ENCODE measurements around the gene HSFX2.

HSFX2 gene

GRCh38 chrX:149631234-149632165 is 36.4 kb upstream of the HSFX2 start, which contains the start of gene TMEM185A:
Gene TMEM185A (minus strand): TSS chrX:149631792. CDS start chrX:149631580, 212 bp downstream.
- no peaks in the 10 kb centered on the region for H3K9me2 ChIP-seq (replicated peaks; ENCODE audit: insufficient read depth, low read length)
- H3K9ac ChIP-seq (ENCODE audit: low read length): peak within 1 kb of the TSS; percentile 64
- H4K20me1 ChIP-seq (ENCODE audit: low read depth, low read length): no peaks in the 10 kb centered on the region; the same call in 1 of the 2 replicates
- H3K4me2 ChIP-seq (ENCODE audit: low read depth, low read length, poor library complexity, severe bottlenecking): peak within 1 kb of the TSS; percentile 73
- H3K9me3 ChIP-seq (ENCODE audit: insufficient read depth, low read length): no peaks in the 10 kb centered on the region
- H2AFZ ChIP-seq (ENCODE audit: low read depth, low read length, severe bottlenecking): peak within 1 kb of the TSS; percentile 82
- no peaks in the 10 kb centered on the region for H3K79me2 ChIP-seq (ENCODE audit: insufficient read depth, low read length)
- H3F3A ChIP-seq (ENCODE audit: insufficient read depth): no peaks in the 10 kb centered on the region
- no peaks in the 10 kb centered on the region for H3K36me3 ChIP-seq (ENCODE audit: low read length)
- H3K4me3 ChIP-seq (ENCODE audit: insufficient read depth, low read length, poor library complexity, severe bottlenecking): peak within 1 kb of the TSS; percentile 64
- H3K27ac ChIP-seq (ENCODE audit: low read depth, low read length): no peak within 1 kb of the TSS
- TF ChIP-seq, protein P1, sequence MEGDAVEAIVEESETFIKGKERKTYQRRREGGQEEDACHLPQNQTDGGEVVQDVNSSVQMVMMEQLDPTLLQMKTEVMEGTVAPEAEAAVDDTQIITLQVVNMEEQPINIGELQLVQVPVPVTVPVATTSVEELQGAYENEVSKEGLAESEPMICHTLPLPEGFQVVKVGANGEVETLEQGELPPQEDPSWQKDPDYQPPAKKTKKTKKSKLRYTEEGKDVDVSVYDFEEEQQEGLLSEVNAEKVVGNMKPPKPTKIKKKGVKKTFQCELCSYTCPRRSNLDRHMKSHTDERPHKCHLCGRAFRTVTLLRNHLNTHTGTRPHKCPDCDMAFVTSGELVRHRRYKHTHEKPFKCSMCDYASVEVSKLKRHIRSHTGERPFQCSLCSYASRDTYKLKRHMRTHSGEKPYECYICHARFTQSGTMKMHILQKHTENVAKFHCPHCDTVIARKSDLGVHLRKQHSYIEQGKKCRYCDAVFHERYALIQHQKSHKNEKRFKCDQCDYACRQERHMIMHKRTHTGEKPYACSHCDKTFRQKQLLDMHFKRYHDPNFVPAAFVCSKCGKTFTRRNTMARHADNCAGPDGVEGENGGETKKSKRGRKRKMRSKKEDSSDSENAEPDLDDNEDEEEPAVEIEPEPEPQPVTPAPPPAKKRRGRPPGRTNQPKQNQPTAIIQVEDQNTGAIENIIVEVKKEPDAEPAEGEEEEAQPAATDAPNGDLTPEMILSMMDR (IDR thresholded peaks at IDR 0.05; ENCODE audit: insufficient read depth, low read length, poor library complexity, severe bottlenecking): no peak
- TF ChIP-seq EZH2phosphoT487 (conservative IDR thresholded peaks at IDR 0.05; ENCODE audit: low read length): no peak
- no peaks in the 10 kb centered on the region for H3K27me3 ChIP-seq (ENCODE audit: low read length)

- Histone ChIP-seq H3K9me3 (ENCODE audit: insufficient read depth, low read length) (no peaks in the 10 kb centered on the region), H2AFZ (ENCODE audit: low read depth, low read length, severe bottlenecking) (peak overlapping the region; percentile 80), H3K9ac (ENCODE audit: low read length) (peak overlapping the region; percentile 64), H4K20me1 (ENCODE audit: low read depth, low read length) (no peaks in the 10 kb centered on the region; the same call in 1 of the 2 replicates), H3K79me2 (ENCODE audit: insufficient read depth, low read length) (no peaks in the 10 kb centered on the region), H3K9me2 (replicated peaks; ENCODE audit: insufficient read depth, low read length) (no peaks in the 10 kb centered on the region), H3K36me3 (ENCODE audit: low read length) (no peaks in the 10 kb centered on the region), H3K4me2 (ENCODE audit: low read depth, low read length, poor library complexity, severe bottlenecking) (peak overlapping the region; percentile 73), H3K4me3 (ENCODE audit: insufficient read depth, low read length, poor library complexity, severe bottlenecking) (peak overlapping the region; percentile 64), H3K27ac (ENCODE audit: low read depth, low read length) (no peak overlapping the region), H3K27me3 (ENCODE audit: low read length) (no peaks in the 10 kb centered on the region), H3F3A (ENCODE audit: insufficient read depth) (no peaks in the 10 kb centered on the region)
- no peak for TF ChIP-seq EZH2phosphoT487 (conservative IDR thresholded peaks at IDR 0.05; ENCODE audit: low read length)
- TF ChIP-seq, protein P1 (IDR thresholded peaks at IDR 0.05; ENCODE audit: insufficient read depth, low read length, poor library complexity, severe bottlenecking): no peak
Measured at GRCh38 chrX:149630681-149631233, 35.6 kb upstream of the HSFX2 start.

GRCh38 chrX:149629730-149630387 is 34.7 kb upstream of the HSFX2 start:
- Histone ChIP-seq H4K20me1 (ENCODE audit: low read depth, low read length) (no peaks in the 10 kb centered on the region; the same call in 1 of the 2 replicates), H3K9ac (ENCODE audit: low read length) (no peak overlapping the region), H3K27me3 (ENCODE audit: low read length) (no peaks in the 10 kb centered on the region), H2AFZ (ENCODE audit: low read depth, low read length, severe bottlenecking) (no peak overlapping the region), H3K27ac (ENCODE audit: low read depth, low read length) (no peak overlapping the region), H3K4me3 (ENCODE audit: insufficient read depth, low read length, poor library complexity, severe bottlenecking) (no peak overlapping the region), H3K79me2 (ENCODE audit: insufficient read depth, low read length) (no peaks in the 10 kb centered on the region), H3F3A (ENCODE audit: insufficient read depth) (no peaks in the 10 kb centered on the region), H3K9me2 (replicated peaks; ENCODE audit: insufficient read depth, low read length) (no peaks in the 10 kb centered on the region), H3K9me3 (ENCODE audit: insufficient read depth, low read length) (no peaks in the 10 kb centered on the region), H3K36me3 (ENCODE audit: low read length) (no peaks in the 10 kb centered on the region), H3K4me2 (ENCODE audit: low read depth, low read length, poor library complexity, severe bottlenecking) (peak overlapping the region; percentile 73)
- TF ChIP-seq, protein P1 (IDR thresholded peaks at IDR 0.05; ENCODE audit: insufficient read depth, low read length, poor library complexity, severe bottlenecking): no peak
- TF ChIP-seq EZH2phosphoT487 (conservative IDR thresholded peaks at IDR 0.05; ENCODE audit: low read length): no peak

Data from SU-DHL-6 (cell line).